ENCODE measurements around the gene FGF11.

DNA sequence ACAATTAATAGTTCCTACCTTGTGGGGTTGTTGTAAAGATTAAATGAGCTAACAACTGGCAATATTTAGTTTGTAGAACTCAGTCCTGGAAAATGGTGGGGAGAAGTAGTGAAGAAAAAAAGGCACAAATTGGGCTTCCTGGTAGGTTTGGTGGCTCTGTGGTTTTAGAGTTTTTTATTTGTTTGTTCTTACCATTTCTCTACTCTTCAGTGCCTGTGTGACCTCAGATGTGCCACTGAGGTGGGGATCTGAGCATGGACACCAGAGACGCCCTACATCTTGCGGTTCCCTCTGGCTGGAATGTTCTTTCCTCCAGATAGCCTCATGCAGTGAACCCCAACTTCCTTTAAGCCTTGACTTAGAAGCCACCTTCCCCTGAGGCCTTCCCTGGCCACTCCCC lies 32.4 kb downstream of the FGF11 start:
- TF ChIP-seq BHLHE40 (IDR thresholded peaks at IDR 0.05; ENCODE audit: borderline replicate concordance) (no peak), SUZ12 (IDR thresholded peaks at IDR 0.05) (no peak), L3MBTL2 (conservative IDR thresholded peaks at IDR 0.05) (no peak), FOXM1 (IDR thresholded peaks at IDR 0.05; ENCODE audit: borderline replicate concordance) (no peak), NFRKB (IDR thresholded peaks at IDR 0.05) (no peak), FOXK2 (IDR thresholded peaks at IDR 0.05) (no peak), CTBP1 (IDR thresholded peaks at IDR 0.05; ENCODE audit: borderline replicate concordance) (no peak)

Measured in HEK293T (cell line).